Endothelial cell of umbilical vein (primary cell): ENCODE results near the gene MCOLN2. TPM values are rescaled to one million over a fixed set of nuclear protein-coding genes. Genes with fewer than 3 reads are reported as not detected.

Source experiments
- BruUV-seq: library from RNA; stranded (reverse); fragments of 400-500 nt; replicated peaks from 2 replicates; lab custom pipeline; 2021; lab: Mats Ljungman, UMichigan
- CTCF ChIA-PET: fragments of 300-600, 350-600 bp; sonication (Branson Sonifier 250); formaldehyde crosslinking; loops from one replicate; lab custom pipeline; 2021; ENCODE audit warnings: antibody characterized with exemption, inconsistent platforms; lab: Charles Lee
- POLR2A ChIA-PET: fragments of 300-600, 350-600 bp; sonication (Branson Sonifier 250); formaldehyde crosslinking; loops from one replicate; lab custom pipeline; 2021; ENCODE audit warnings: antibody characterized with exemption, inconsistent platforms; lab: Charles Lee
- DNase-seq: peaks from one replicate; pipeline ENCODE4 v3.0.0-alpha.2; 2011; ENCODE audit warnings: low read depth, low spot score
- FAIRE-seq: peaks from 2 replicates; lab custom pipeline; 2011; peaks lifted over from hg19 to GRCh38; lab: Jason Lieb, UNC
- H2AFZ ChIP-seq: 2 replicates; pipeline ENCODE4 v1.6.0; 2012; ENCODE audit warnings: low read depth, low read length, control low read depth, inconsistent platforms
- H3K27ac ChIP-seq: 2 replicates; pipeline ENCODE4 v1.5.1; 2011; ENCODE audit warnings: low read depth, mild to moderate bottlenecking, control low read depth, low read length, moderate library complexity; ENCODE audit not compliant: insufficient read depth
- H3K27me3 ChIP-seq, 2 experiments: 2 replicates each; pipeline versions ENCODE4 v1.6.0 to v1.6.1; 2011; ENCODE audit warnings: low read length in 2 of 2, mixed read lengths in 1 of 2; ENCODE audit not compliant: control insufficient read depth in 2 of 2, insufficient read depth in 2 of 2
- H3K36me3 ChIP-seq, 2 experiments: 2 replicates in 1 of 2; 3 replicates in 1 of 2; pipeline ENCODE4 v1.5.1; 2011; ENCODE audit warnings: low read length in 2 of 2, mild to moderate bottlenecking in 1 of 2, moderate library complexity in 1 of 2; ENCODE audit not compliant: control insufficient read depth in 2 of 2, insufficient read depth in 2 of 2; ENCODE audit errors: extremely low read depth in 1 of 2
- H3K4me1 ChIP-seq: 3 replicates; pipeline ENCODE4 v1.5.1; 2011; ENCODE audit warnings: mild to moderate bottlenecking, low read length; ENCODE audit not compliant: control insufficient read depth, insufficient read depth; ENCODE audit errors: extremely low read depth
- H3K4me2 ChIP-seq: 2 replicates; pipeline ENCODE4 v1.6.1; 2011; ENCODE audit warnings: low read length, control low read depth, mixed read lengths; ENCODE audit not compliant: insufficient read depth
- H3K4me3 ChIP-seq, 3 experiments: fragments of 200-600 bp in 1 of 3; sonication (generic), shearing (Covaris generic) in 1 of 3; replicated peaks in 1 of 3; 2 replicates each; pipeline ENCODE4 v1.5.1; 2011 to 2016; ENCODE audit warnings: control low read depth in 3 of 3, low read length in 3 of 3, mild to moderate bottlenecking in 2 of 3, inconsistent platforms in 1 of 3, low read depth in 1 of 3, moderate library complexity in 1 of 3; ENCODE audit not compliant: insufficient read depth in 1 of 3
- H3K79me2 ChIP-seq: 2 replicates; pipeline ENCODE4 v1.6.0; 2012; ENCODE audit warnings: low read length, inconsistent platforms; ENCODE audit not compliant: control insufficient read depth, insufficient read depth
- H3K9ac ChIP-seq: replicated peaks from 2 replicates; pipeline ENCODE3; 2011; ENCODE audit warnings: low read length, control low read depth; ENCODE audit not compliant: insufficient read depth; ENCODE audit errors: extremely low read depth
- H3K9me1 ChIP-seq: replicated peaks from 3 replicates; pipeline ENCODE4 v1.6.0; 2011; ENCODE audit warnings: mild to moderate bottlenecking, low read length; ENCODE audit not compliant: control insufficient read depth, insufficient read depth; ENCODE audit errors: extremely low read depth
- H3K9me3 ChIP-seq: replicated peaks from 2 replicates; pipeline ENCODE4 v1.5.1; 2012; ENCODE audit warnings: low read length, inconsistent platforms; ENCODE audit not compliant: control insufficient read depth, insufficient read depth
- H4K20me1 ChIP-seq: replicated peaks from 2 replicates; pipeline ENCODE3; 2011; ENCODE audit warnings: mild to moderate bottlenecking, low read length; ENCODE audit not compliant: control insufficient read depth, insufficient read depth; ENCODE audit errors: extremely low read depth
- EZH2 ChIP-seq: IDR thresholded peaks from 2 replicates; pipeline ENCODE4 v1.6.1; 2012; ENCODE audit warnings: borderline replicate concordance, low read depth, mild to moderate bottlenecking, moderate library complexity, low read length, inconsistent platforms; ENCODE audit not compliant: severe bottlenecking
- FOS ChIP-seq: IDR thresholded peaks from 2 replicates; pipeline ENCODE4 v1.6.1; 2011; ENCODE audit warnings: mild to moderate bottlenecking, low read length, moderate library complexity, borderline replicate concordance; ENCODE audit not compliant: insufficient read depth
- GATA2 ChIP-seq: IDR thresholded peaks from 2 replicates; pipeline ENCODE4 v1.7.0; 2011; ENCODE audit warnings: low read depth, mild to moderate bottlenecking, moderate library complexity, mixed read lengths, low read length; ENCODE audit not compliant: insufficient read length, insufficient read depth
- JUN ChIP-seq: IDR thresholded peaks from 2 replicates; pipeline ENCODE4 v1.6.1; 2011; ENCODE audit warnings: borderline replicate concordance, low read depth; ENCODE audit not compliant: insufficient read length, insufficient read depth
- MYC ChIP-seq: IDR thresholded peaks from one replicate; pipeline ENCODE4 v1.6.1; 2011; ENCODE audit warnings: mild to moderate bottlenecking, low read depth, low read length
- POLR2A ChIP-seq: IDR thresholded peaks from 2 replicates; pipeline ENCODE4 v1.6.1; 2012; ENCODE audit warnings: low read depth, mild to moderate bottlenecking, control low read depth, low read length
- POLR2AphosphoS5 ChIP-seq: IDR thresholded peaks from 2 replicates; pipeline ENCODE4 v1.6.1; 2012; ENCODE audit warnings: low read depth, mild to moderate bottlenecking, control low read depth, low read length, moderate library complexity; ENCODE audit not compliant: insufficient read depth
- dilution Hi-C: fragments of 300-500 bp; cut with MboI; formaldehyde crosslinking; loops from one replicate; pipeline ENCODE4 v1.15.0; 2019; ENCODE audit warnings: low sequenced_read_pairs; ENCODE audit not compliant: extremely low pct_ligation_motif_present
- intact Hi-C: fragments of 100-400 bp; cut with micrococcal nuclease; formaldehyde crosslinking; loops from one replicate; pipeline ENCODE4 v1.10.0; 2022
- polyA plus RNA-seq, 4 experiments: library from polyadenylated mRNA; depleted of rRNA in 3 of 4; stranded (reverse) in 3 of 4; unstranded in 1 of 4; fragments of >200 nt; gene quantifications; 2 replicates each; pipeline versions ENCODE4 v1.2.1 to v1.2.3, GENCODE V29; 2011 to 2012; ENCODE audit warnings: missing spikeins in 1 of 4
- total RNA-seq: library from RNA; stranded (reverse); gene quantifications from 2 replicates; pipeline ENCODE4 v1.2.3, GENCODE V29; 2021
- TF ChIP-seq, protein P1 (sequence below): IDR thresholded peaks from 2 replicates; pipeline ENCODE4 v1.6.1; 2011; ENCODE audit not compliant: insufficient read depth, insufficient read length
- TF ChIP-seq, protein P2 (sequence below), 2 donors: IDR thresholded peaks; 1 replicate in 1 of 2; 2 replicates in 1 of 2; pipeline ENCODE4 v1.5.1; 2011; ENCODE audit warnings: low read length in 2 of 2, mild to moderate bottlenecking in 2 of 2, moderate library complexity in 2 of 2, control low read depth in 1 of 2, inconsistent platforms in 1 of 2, low read depth in 1 of 2; ENCODE audit not compliant: insufficient read depth in 1 of 2; ENCODE audit errors: extremely low read depth in 1 of 2

Gene MCOLN2
- total and polyA plus RNA-seq, 2 donors (not counting 3 experiments of a cell fraction or from before 2014, with no cell fraction given) = not detected

DNA sequence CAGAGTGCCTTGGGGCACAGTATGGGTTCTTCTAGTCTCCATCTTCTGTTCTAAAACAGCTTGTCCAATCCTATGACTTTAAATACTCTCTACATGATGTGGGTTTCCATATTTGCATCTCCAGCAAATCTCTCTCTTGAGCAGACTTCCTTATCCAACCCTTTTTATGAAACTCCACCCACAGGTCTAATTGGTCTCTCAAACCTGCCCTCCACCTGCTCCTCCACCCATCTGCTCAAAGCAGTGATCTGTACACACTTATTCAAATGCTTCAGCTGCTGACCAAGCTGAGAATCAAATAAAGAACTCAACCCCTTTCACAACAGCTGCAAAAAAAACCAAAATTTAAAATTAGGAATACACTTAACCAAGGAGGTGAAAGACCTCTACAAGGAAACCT is 11.5 kb downstream of the MCOLN2 start:
- FAIRE-seq (no peak), DNase-seq (no peak)
- dilution Hi-C loops = no loop called here
- POLR2A ChIA-PET = no interaction called here
- Histone ChIP-seq H3K4me1 (no peaks in the 10 kb centered on the region), H3K36me3 (no peaks in the 10 kb centered on the region), H3K27ac (no peak overlapping the region), H3K9ac (no peak overlapping the region), H3K27me3 (peaks cover 3 to 13% of the 10 kb centered on the region in 2 experiments), H3K4me3 (no peak overlapping the region), H2AFZ (no peak overlapping the region), H3K79me2 (no peaks in the 10 kb centered on the region), H4K20me1 (no peaks in the 10 kb centered on the region), H3K4me2 (no peak overlapping the region), H3K9me1 (no peaks in the 10 kb centered on the region), H3K9me3 (no peaks in the 10 kb centered on the region)
- no peak for TF ChIP-seq JUN
- CTCF ChIA-PET = interaction anchor here (1.2 kb wide), 1 partner anchor 32 kb away, joined by 3 read pairs; no protein-coding TSS in a partner anchor
- intact Hi-C loops = no loop called here
- no TSS peak for BruUV-seq

DNA sequence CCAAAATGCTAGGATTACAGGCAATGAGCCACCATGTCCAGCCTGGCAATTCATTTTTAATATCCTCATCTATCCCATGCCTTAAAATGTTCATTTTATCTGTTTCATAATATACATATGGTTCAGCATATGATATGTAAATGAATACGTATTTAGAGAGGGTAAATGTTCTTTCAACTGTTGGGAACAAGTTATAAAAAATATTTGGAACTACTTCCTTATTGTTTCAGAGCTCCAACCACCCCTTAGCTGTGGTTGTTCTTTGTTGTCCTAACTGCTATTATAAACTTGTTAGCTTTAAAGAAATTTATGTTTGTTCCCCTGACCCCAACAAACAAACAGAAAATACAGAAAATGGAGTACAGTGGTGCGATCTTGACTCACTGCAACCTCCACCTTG is 14.5 kb downstream of the MCOLN2 start:
- Histone ChIP-seq H4K20me1 (no peaks in the 10 kb centered on the region), H3K79me2 (no peaks in the 10 kb centered on the region), H3K9ac (no peak overlapping the region), H3K27ac (no peak overlapping the region), H3K27me3 (no peaks in the 10 kb centered on the region), H3K9me3 (no peaks in the 10 kb centered on the region), H3K4me2 (no peak overlapping the region), H3K9me1 (no peaks in the 10 kb centered on the region), H3K4me1 (no peaks in the 10 kb centered on the region), H3K4me3 (no peak overlapping the region), H3K36me3 (no peaks in the 10 kb centered on the region), H2AFZ (no peak overlapping the region)
- intact Hi-C loops = no loop called here
- no peak for DNase-seq
- POLR2A ChIA-PET = no interaction called here
- no peak for FAIRE-seq
- TF ChIP-seq, protein P1, sequence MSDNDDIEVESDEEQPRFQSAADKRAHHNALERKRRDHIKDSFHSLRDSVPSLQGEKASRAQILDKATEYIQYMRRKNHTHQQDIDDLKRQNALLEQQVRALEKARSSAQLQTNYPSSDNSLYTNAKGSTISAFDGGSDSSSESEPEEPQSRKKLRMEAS = no peak
- no peak for TF ChIP-seq EZH2
- TF ChIP-seq, protein P2, sequence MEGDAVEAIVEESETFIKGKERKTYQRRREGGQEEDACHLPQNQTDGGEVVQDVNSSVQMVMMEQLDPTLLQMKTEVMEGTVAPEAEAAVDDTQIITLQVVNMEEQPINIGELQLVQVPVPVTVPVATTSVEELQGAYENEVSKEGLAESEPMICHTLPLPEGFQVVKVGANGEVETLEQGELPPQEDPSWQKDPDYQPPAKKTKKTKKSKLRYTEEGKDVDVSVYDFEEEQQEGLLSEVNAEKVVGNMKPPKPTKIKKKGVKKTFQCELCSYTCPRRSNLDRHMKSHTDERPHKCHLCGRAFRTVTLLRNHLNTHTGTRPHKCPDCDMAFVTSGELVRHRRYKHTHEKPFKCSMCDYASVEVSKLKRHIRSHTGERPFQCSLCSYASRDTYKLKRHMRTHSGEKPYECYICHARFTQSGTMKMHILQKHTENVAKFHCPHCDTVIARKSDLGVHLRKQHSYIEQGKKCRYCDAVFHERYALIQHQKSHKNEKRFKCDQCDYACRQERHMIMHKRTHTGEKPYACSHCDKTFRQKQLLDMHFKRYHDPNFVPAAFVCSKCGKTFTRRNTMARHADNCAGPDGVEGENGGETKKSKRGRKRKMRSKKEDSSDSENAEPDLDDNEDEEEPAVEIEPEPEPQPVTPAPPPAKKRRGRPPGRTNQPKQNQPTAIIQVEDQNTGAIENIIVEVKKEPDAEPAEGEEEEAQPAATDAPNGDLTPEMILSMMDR (IDR thresholded peaks at IDR 0.05; ENCODE audit: extremely low read depth in 1 of 2, insufficient read depth in 1 of 2, low read depth in 1 of 2, low read length in 2 of 2) = no peak
- no peak for TF ChIP-seq JUN
- no peak for TF ChIP-seq FOS
- TF ChIP-seq POLR2AphosphoS5 = no peak
- no peak for TF ChIP-seq GATA2
- TF ChIP-seq MYC = no peak
- no peak for TF ChIP-seq POLR2A
- CTCF ChIA-PET = no interaction called here
- BruUV-seq = no TSS peak
- dilution Hi-C loops = no loop called here
